CD1c-positive myeloid dendritic cell (primary cell): ENCODE results near the gene SLC6A2.
A peak's percentile ranks its signal among the peaks of the same experiment; 100 is the strongest.
"Not testable (repeated sequence)": the region's sequence is repeated elsewhere in the genome, so short reads cannot be mapped to it uniquely, and the experiment has no call there.

Experiments used
- DNase-seq: peaks from one replicate; pipeline ENCODE4 v3.0.0-alpha.2; 2016; ENCODE audit errors: extremely low spot score

SLC6A2 gene

GRCh38 chr16:55655897-55656681, at the start of gene SLC6A2:
Gene SLC6A2, plus strand, starts transcription at chr16:55655988. Its CDS starts 707 bp downstream, at chr16:55656695.
- DNase-seq = no peak

- DNase-seq = no peak
Observed at GRCh38 chr16:55613613-55614335, 42.0 kb upstream of the SLC6A2 start.

- DNase-seq = no peak
Observed at GRCh38 chr16:55615071-55615470, 40.7 kb upstream of the SLC6A2 start.

- DNase-seq = not testable (repeated sequence)
Observed at GRCh38 chr16:55615670-55616069, 40.1 kb upstream of the SLC6A2 start.

GRCh38 chr16:55621771-55622170, 34.0 kb upstream of the SLC6A2 start:
- DNase-seq = no peak

- peak; percentile 4 for DNase-seq
Observed at GRCh38 chr16:55622272-55622671, 33.5 kb upstream of the SLC6A2 start.

- DNase-seq = no peak
Observed at GRCh38 chr16:55622930-55623561, 32.7 kb upstream of the SLC6A2 start.

GRCh38 chr16:55623640-55624039, 32.1 kb upstream of the SLC6A2 start:
- DNase-seq = no peak

- DNase-seq = no peak
Observed at GRCh38 chr16:55624696-55625095, 31.1 kb upstream of the SLC6A2 start.

GRCh38 chr16:55625843-55626242, 29.9 kb upstream of the SLC6A2 start:
- no peak for DNase-seq

- no peak for DNase-seq
Observed at GRCh38 chr16:55628306-55628968, 27.4 kb upstream of the SLC6A2 start.

GRCh38 chr16:55630774-55631173, 25.0 kb upstream of the SLC6A2 start:
- no peak for DNase-seq

- no peak for DNase-seq
Observed at GRCh38 chr16:55632259-55632658, 23.5 kb upstream of the SLC6A2 start.

GRCh38 chr16:55634193-55634592, 21.6 kb upstream of the SLC6A2 start:
- DNase-seq = no peak

GRCh38 chr16:55638256-55638655, 17.5 kb upstream of the SLC6A2 start:
- no peak for DNase-seq

GRCh38 chr16:55640701-55641327, 15.0 kb upstream of the SLC6A2 start:
- no peak for DNase-seq

GRCh38 chr16:55641430-55642056, 14.2 kb upstream of the SLC6A2 start:
- no peak for DNase-seq

GRCh38 chr16:55642611-55643010, 13.2 kb upstream of the SLC6A2 start:
- DNase-seq = no peak

GRCh38 chr16:55643161-55643970, 12.4 kb upstream of the SLC6A2 start:
- peak; percentile 28 for DNase-seq

GRCh38 chr16:55645986-55646385, 9.8 kb upstream of the SLC6A2 start:
- DNase-seq = no peak
